GM12872 (cell line): ENCODE measurements around the gene FRMD4A.

Experiments
- CTCF ChIP-seq: IDR thresholded peaks from 3 replicates; pipeline ENCODE4 v1.5.1; 2011; ENCODE audit warnings: low read depth, mild to moderate bottlenecking, low read length, moderate library complexity; ENCODE audit not compliant: insufficient read depth

FRMD4A gene

GRCh38 chr10:13916384-13916947, 414.3 kb downstream of the FRMD4A start:
- no peak for TF ChIP-seq CTCF

GRCh38 chr10:13915710-13916109, 415.0 kb downstream of the FRMD4A start:
- no peak for TF ChIP-seq CTCF

GRCh38 chr10:13913897-13914296, 416.8 kb downstream of the FRMD4A start:
- TF ChIP-seq CTCF: no peak

DNA sequence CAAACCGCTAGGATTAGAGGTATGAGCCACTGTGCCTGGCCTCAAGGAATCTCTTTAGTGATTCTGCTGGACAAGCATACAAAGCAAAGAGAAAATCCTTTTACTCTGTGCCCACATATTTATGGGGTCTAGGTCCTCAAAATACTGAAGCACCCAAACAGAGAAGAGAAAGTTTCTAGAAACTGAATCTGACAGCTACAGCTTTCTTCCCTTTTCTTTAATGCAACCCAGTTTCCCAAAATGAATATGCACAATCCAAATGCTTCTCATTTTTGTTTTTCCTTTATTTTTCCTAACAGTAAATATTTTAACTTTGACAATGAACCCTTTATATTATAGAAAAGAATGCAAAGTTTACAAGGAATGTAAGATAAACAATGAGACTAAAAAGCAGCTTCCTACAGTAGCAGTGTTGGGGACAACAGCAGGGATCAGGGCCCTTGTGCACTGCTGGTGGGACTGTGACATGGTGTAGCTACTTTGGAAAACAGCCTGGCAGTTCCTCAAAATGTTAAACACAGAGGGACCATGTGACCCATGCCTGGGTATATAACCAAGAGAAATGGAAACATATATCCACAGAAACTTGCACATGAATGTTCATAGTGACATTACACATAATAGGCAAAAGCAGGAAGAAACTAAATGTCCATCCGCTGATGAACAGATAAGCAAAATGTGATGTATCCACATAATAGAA, 418.8 kb downstream of the FRMD4A start:
- TF ChIP-seq CTCF: no peak

DNA sequence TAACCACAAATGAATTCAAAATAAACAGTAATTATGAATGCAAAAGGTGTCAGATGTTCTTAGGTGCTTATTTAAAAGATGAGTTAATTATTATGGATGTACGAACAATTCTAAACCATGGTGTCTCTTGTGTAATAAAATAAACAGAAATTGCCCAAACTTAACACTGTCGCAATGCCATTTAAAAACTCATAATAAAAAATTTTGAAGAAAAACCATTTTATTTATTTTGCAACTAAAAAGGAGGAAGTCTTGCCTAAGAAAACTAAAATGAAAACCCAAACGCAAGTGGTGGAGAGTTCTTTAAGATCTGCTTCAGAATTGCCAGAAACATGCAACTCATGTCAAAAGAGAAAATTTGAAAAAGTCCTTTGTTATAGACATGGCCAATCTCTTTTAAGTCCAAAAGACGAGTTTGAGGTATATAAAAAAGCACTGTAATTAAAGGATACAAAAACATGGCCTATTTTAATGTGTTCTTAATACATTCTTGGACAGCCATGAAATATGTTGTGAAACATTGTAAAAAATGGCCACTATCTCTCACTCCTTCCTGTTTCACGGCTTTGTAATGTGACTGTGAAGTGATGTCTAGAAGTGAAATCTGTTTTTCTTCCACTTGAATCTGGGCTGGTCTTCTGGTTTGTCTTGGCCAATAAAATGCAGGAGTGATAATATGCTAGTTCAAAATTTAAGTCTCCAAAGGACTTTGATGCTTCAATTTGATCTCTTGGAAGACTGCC, 421.0 kb downstream of the FRMD4A start:
- TF ChIP-seq CTCF: no peak

DNA sequence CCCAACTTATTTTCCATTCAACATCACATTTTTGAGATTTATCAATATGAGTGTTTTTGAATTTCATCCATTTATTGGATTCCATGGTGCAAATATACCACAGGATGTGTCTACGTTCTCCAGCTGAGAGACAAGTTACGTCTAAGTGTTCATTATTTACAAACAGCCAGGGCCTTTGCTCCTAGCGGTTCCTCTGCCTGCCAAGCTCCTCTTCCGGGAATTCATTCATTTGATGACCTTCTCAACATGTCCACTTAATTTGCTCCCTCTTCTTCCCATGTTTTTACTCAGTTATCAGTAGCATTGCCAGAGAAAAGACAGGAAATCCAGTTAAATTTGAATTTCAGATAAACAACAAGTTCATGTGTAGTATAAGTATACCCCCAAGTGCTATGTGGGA, 422.2 kb downstream of the FRMD4A start:
- TF ChIP-seq CTCF: no peak

DNA sequence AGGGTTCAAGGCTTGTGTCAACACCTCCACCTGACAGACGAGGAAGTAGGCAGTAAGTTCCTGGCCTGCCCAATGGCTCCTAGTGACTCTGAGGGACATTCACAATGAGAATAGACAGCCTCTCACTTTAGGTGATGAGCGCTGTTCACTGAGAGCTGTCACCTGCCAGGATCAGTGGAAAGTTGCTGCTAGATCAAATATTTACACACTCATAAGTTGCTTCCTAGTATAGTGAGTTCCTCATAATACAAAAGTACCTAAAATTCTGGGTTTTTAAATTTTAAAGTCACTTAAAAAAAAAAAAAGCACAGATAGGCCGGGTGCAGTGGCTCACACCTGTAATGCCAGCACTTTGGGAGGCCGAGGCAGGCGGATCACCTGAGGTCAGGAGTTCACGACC, 423.2 kb downstream of the FRMD4A start:
- no peak for TF ChIP-seq CTCF
